Astrocyte (in vitro differentiated cells and primary cell): ENCODE results near the gene SCRN1. TPM values are rescaled to one million over a fixed set of nuclear protein-coding genes. Genes with fewer than 3 reads are reported as not detected.

Experiments used
- DNase-seq: peaks from one replicate; pipeline ENCODE4 v3.0.0-alpha.2; 2010; ENCODE audit warnings: low read depth
- FAIRE-seq: peaks from 2 replicates; lab custom pipeline; 2011; peaks lifted over from hg19 to GRCh38; lab: Jason Lieb, UNC
- H2AFZ ChIP-seq: 2 replicates; pipeline ENCODE4 v1.6.0; 2012; ENCODE audit warnings: low read depth, low read length, inconsistent platforms
- H3K27ac ChIP-seq: 2 replicates; pipeline ENCODE4 v1.5.1; 2011; ENCODE audit warnings: low read depth, low read length, inconsistent platforms
- H3K27me3 ChIP-seq: 2 replicates; pipeline ENCODE4 v1.6.0; 2011; ENCODE audit warnings: low read length, inconsistent platforms; ENCODE audit not compliant: insufficient read depth
- H3K36me3 ChIP-seq: 2 replicates; pipeline ENCODE4 v1.5.1; 2011; ENCODE audit warnings: low read length, inconsistent platforms; ENCODE audit not compliant: insufficient read depth
- H3K4me1 ChIP-seq: 2 replicates; pipeline ENCODE4 v1.5.1; 2011; ENCODE audit warnings: low read length, inconsistent platforms; ENCODE audit not compliant: insufficient read depth
- H3K4me2 ChIP-seq: 2 replicates; pipeline ENCODE4 v1.6.0; 2012; ENCODE audit warnings: low read length, inconsistent platforms
- H3K4me3 ChIP-seq: 2 replicates; pipeline ENCODE4 v1.5.1; 2011; ENCODE audit warnings: low read depth, mild to moderate bottlenecking, low read length, inconsistent platforms; ENCODE audit not compliant: insufficient read depth
- H3K79me2 ChIP-seq: 2 replicates; pipeline ENCODE4 v1.6.0; 2012; ENCODE audit warnings: mild to moderate bottlenecking, low read length, inconsistent platforms; ENCODE audit not compliant: insufficient read depth
- H3K9ac ChIP-seq: 2 replicates; pipeline ENCODE4 v1.6.0; 2012; ENCODE audit warnings: mild to moderate bottlenecking, low read length, inconsistent platforms
- H3K9me3 ChIP-seq: 2 replicates; pipeline ENCODE4 v1.5.1; 2012; ENCODE audit warnings: low read depth, mild to moderate bottlenecking, low read length, inconsistent platforms; ENCODE audit not compliant: insufficient read depth
- H4K20me1 ChIP-seq: 2 replicates; pipeline ENCODE4 v1.6.0; 2012; ENCODE audit warnings: low read length, inconsistent platforms; ENCODE audit not compliant: insufficient read depth
- H3K27ac Mint-ChIP-seq: one replicate; pipeline ENCODE4 v1.8.0; 2021; ENCODE audit warnings: mild to moderate bottlenecking, mixed read lengths; ENCODE audit not compliant: unreplicated experiment
- H3K27me3 Mint-ChIP-seq: one replicate; pipeline ENCODE4 v1.8.0; 2021; ENCODE audit warnings: low read depth, mixed read lengths; ENCODE audit not compliant: unreplicated experiment
- H3K36me3 Mint-ChIP-seq: one replicate; pipeline ENCODE4 v1.8.0; 2021; ENCODE audit warnings: low read depth, mixed read lengths; ENCODE audit not compliant: unreplicated experiment
- H3K4me1 Mint-ChIP-seq: one replicate; pipeline ENCODE4 v1.8.0; 2021; ENCODE audit warnings: low read depth, mixed read lengths; ENCODE audit not compliant: unreplicated experiment
- H3K4me3 Mint-ChIP-seq: one replicate; pipeline ENCODE4 v1.8.0; 2021; ENCODE audit warnings: mild to moderate bottlenecking, moderate library complexity, mixed read lengths; ENCODE audit not compliant: unreplicated experiment
- H3K9me3 Mint-ChIP-seq: one replicate; pipeline ENCODE4 v1.8.0; 2021; ENCODE audit warnings: mild to moderate bottlenecking, mixed read lengths; ENCODE audit not compliant: unreplicated experiment
- EZH2 ChIP-seq: IDR thresholded peaks from 2 replicates; pipeline ENCODE4 v1.6.1; 2012; ENCODE audit warnings: mild to moderate bottlenecking, low read length, inconsistent platforms; ENCODE audit not compliant: insufficient read depth
- total RNA-seq: library from RNA; stranded (reverse); gene quantifications from 2 replicates; pipeline ENCODE4 v1.2.1, GENCODE V29; 2021
- TF ChIP-seq, protein P1 (sequence below): IDR thresholded peaks from 2 replicates; pipeline ENCODE4 v1.5.1; 2011; ENCODE audit warnings: low read depth, mild to moderate bottlenecking, inconsistent platforms, low read length, moderate library complexity; ENCODE audit not compliant: insufficient read depth

The SCRN1 gene
- total RNA-seq, 1 donor from 2014 or later: 116 TPM

- peak within 1 kb of the TSS; percentile 92 for H3K9ac ChIP-seq
- H3K27me3 Mint-ChIP-seq: no peaks in the 10 kb centered on the region
- peaks cover 76% of the 10 kb centered on the region for H3K79me2 ChIP-seq
- H2AFZ ChIP-seq: peak within 1 kb of the TSS; percentile 88
- H3K27ac Mint-ChIP-seq: peak within 1 kb of the TSS; percentile 87
- H3K4me2 ChIP-seq: peak within 1 kb of the TSS; percentile 86
- H3K27me3 ChIP-seq: no peaks in the 10 kb centered on the region
- H3K9me3 ChIP-seq: no peaks in the 10 kb centered on the region
- peak within 1 kb of the TSS; percentile 98 for H3K4me3 ChIP-seq
- FAIRE-seq (no peak), DNase-seq (peak; percentile 76)
- TF ChIP-seq, protein P1, sequence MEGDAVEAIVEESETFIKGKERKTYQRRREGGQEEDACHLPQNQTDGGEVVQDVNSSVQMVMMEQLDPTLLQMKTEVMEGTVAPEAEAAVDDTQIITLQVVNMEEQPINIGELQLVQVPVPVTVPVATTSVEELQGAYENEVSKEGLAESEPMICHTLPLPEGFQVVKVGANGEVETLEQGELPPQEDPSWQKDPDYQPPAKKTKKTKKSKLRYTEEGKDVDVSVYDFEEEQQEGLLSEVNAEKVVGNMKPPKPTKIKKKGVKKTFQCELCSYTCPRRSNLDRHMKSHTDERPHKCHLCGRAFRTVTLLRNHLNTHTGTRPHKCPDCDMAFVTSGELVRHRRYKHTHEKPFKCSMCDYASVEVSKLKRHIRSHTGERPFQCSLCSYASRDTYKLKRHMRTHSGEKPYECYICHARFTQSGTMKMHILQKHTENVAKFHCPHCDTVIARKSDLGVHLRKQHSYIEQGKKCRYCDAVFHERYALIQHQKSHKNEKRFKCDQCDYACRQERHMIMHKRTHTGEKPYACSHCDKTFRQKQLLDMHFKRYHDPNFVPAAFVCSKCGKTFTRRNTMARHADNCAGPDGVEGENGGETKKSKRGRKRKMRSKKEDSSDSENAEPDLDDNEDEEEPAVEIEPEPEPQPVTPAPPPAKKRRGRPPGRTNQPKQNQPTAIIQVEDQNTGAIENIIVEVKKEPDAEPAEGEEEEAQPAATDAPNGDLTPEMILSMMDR: no peak
- TF ChIP-seq EZH2: no peak
- peaks cover 1% of the 10 kb centered on the region for H3K36me3 Mint-ChIP-seq
- H3K4me1 ChIP-seq: peaks cover 37% of the 10 kb centered on the region
- peaks cover 22% of the 10 kb centered on the region for H3K4me1 Mint-ChIP-seq
- no peaks in the 10 kb centered on the region for H3K9me3 Mint-ChIP-seq
- H3K4me3 Mint-ChIP-seq: peak within 1 kb of the TSS; percentile 99
- peak within 1 kb of the TSS; percentile 72 for H3K27ac ChIP-seq
- H4K20me1 ChIP-seq: peaks cover 60% of the 10 kb centered on the region
- H3K36me3 ChIP-seq: no peaks in the 10 kb centered on the region
Observed at GRCh38 chr7:30028216-30028748, 38.7 kb upstream of the SCRN1 start, which contains the start of gene PLEKHA8. TSS of gene PLEKHA8 (plus strand) at chr7:30028412. CDS start at chr7:30028763, 351 bp downstream.

GRCh38 chr7:30027740-30028215 lies 38.2 kb upstream of the SCRN1 start:
- Mint-ChIP-seq H3K36me3 (peaks cover 3% of the 10 kb centered on the region), H3K9me3 (no peaks in the 10 kb centered on the region), H3K27me3 (no peaks in the 10 kb centered on the region), H3K4me3 (peak overlapping the region; percentile 99), H3K4me1 (peaks cover 25% of the 10 kb centered on the region), H3K27ac (no peak overlapping the region)
- Histone ChIP-seq H3K4me3 (peak overlapping the region; percentile 98), H3K4me1 (peaks cover 36% of the 10 kb centered on the region), H3K9me3 (no peaks in the 10 kb centered on the region), H3K27me3 (no peaks in the 10 kb centered on the region), H3K9ac (peak overlapping the region; percentile 92), H3K36me3 (no peaks in the 10 kb centered on the region), H2AFZ (peak overlapping the region; percentile 88), H3K79me2 (peaks cover 78% of the 10 kb centered on the region), H4K20me1 (peaks cover 64% of the 10 kb centered on the region), H3K27ac (peak overlapping the region; percentile 72), H3K4me2 (peak overlapping the region; percentile 86)
- DNase-seq (no peak), FAIRE-seq (no peak)
- no peak for TF ChIP-seq EZH2
- TF ChIP-seq, protein P1: no peak

DNA sequence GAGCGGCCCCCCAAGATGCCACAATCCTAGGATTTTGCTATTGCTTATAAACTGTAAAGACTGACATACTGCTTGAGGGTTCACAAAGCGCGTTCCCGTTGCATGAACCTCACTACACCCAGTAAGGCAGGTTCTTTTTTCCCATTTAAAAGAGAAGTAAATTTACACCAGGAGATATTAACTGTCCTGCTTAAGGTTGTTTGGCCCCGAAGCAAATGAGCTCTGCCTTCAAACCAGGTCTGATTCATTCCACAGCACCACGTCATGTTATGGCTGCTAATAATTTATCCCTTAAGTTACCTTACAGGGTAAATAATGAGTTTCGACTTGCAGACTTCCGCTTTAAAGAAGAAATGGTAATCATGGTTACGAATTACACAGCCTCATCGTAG lies 37.5 kb upstream of the SCRN1 start:
- FAIRE-seq: peak; percentile 5

More for the DNA sequence above, 37.5 kb upstream of the SCRN1 start:
- peak overlapping the region; percentile 72 for H3K27ac ChIP-seq
- H4K20me1 ChIP-seq: peaks cover 62% of the 10 kb centered on the region
- peak overlapping the region; percentile 98 for H3K4me3 ChIP-seq
- Mint-ChIP-seq H3K27ac (peak overlapping the region; percentile 89), H3K36me3 (peaks cover 4% of the 10 kb centered on the region), H3K4me3 (peak overlapping the region; percentile 99), H3K9me3 (no peaks in the 10 kb centered on the region), H3K27me3 (no peaks in the 10 kb centered on the region), H3K4me1 (peaks cover 23% of the 10 kb centered on the region)
- peak overlapping the region; percentile 75 for H2AFZ ChIP-seq
- H3K9me3 ChIP-seq: no peaks in the 10 kb centered on the region
- H3K27me3 ChIP-seq: no peaks in the 10 kb centered on the region
- H3K79me2 ChIP-seq: peaks cover 78% of the 10 kb centered on the region
- peak overlapping the region; percentile 86 for H3K4me2 ChIP-seq
- DNase-seq: peak; percentile 70
- H3K9ac ChIP-seq: peak overlapping the region; percentile 92
- H3K36me3 ChIP-seq: no peaks in the 10 kb centered on the region
- peaks cover 30% of the 10 kb centered on the region for H3K4me1 ChIP-seq
- TF ChIP-seq, protein P1: no peak
- no peak for TF ChIP-seq EZH2
